Activated CD8-positive, alpha-beta T cell treated with anti-CD3 and anti-CD28 coated beads for 36 hours (primary cell): Measurements from ENCODE around the gene SPACA9. TPM values are rescaled to one million over a fixed set of nuclear protein-coding genes. Genes with fewer than 3 reads are reported as not detected.

ENCODE experiments used
- ATAC-seq: fragments of 200-7000 bp; cut with Tn5 transposase; one replicate; pipeline ENCODE4 v1.10.0; 2021; ENCODE audit warnings: mild to moderate bottlenecking, moderate library complexity
- CTCF ChIA-PET: fragments of 350-600 bp; sonication (Branson Sonifier 250); formaldehyde crosslinking; loops from one replicate; lab custom pipeline; 2021; ENCODE audit warnings: antibody characterized with exemption; lab: Charles Lee
- POLR2A ChIA-PET: fragments of 350-600 bp; sonication (Branson Sonifier 250); formaldehyde crosslinking; loops from one replicate; lab custom pipeline; 2021; ENCODE audit warnings: antibody characterized with exemption; lab: Charles Lee
- DNase-seq: peaks from one replicate; pipeline ENCODE4 v3.0.0-alpha.2; 2020
- H3K27ac Mint-ChIP-seq: one replicate; pipeline ENCODE4 v1.8.0; 2021; ENCODE audit warnings: mild to moderate bottlenecking, mixed read lengths
- H3K27me3 Mint-ChIP-seq: one replicate; pipeline ENCODE4 v1.8.0; 2021; ENCODE audit warnings: mixed read lengths
- H3K36me3 Mint-ChIP-seq: one replicate; pipeline ENCODE4 v1.8.0; 2021; ENCODE audit warnings: low read depth, mixed read lengths
- H3K4me1 Mint-ChIP-seq: one replicate; pipeline ENCODE4 v1.8.0; 2021; ENCODE audit warnings: low read depth, mixed read lengths
- H3K4me3 Mint-ChIP-seq: one replicate; pipeline ENCODE4 v1.8.0; 2021; ENCODE audit warnings: mild to moderate bottlenecking, moderate library complexity, mixed read lengths
- H3K9me3 Mint-ChIP-seq: one replicate; pipeline ENCODE4 v1.8.0; 2021; ENCODE audit warnings: mixed read lengths
- intact Hi-C: fragments of 100-400 bp; cut with micrococcal nuclease; formaldehyde crosslinking; loops from one replicate; pipeline ENCODE4 v1.10.0; 2022
- total RNA-seq, 2 experiments: library from RNA; stranded (reverse); gene quantifications; one replicate each; pipeline ENCODE4 v1.2.3, GENCODE V29; 2021
- TF ChIP-seq, protein P1 (sequence below): fragments of 200-600 bp; IDR thresholded peaks from one replicate; pipeline ENCODE4 v1.8.0; 2022; ENCODE audit warnings: antibody characterized with exemption, mild to moderate bottlenecking

The SPACA9 gene
- total RNA-seq, 2 experiments from 2014 or later = 1.9 to 3.2 TPM

DNA sequence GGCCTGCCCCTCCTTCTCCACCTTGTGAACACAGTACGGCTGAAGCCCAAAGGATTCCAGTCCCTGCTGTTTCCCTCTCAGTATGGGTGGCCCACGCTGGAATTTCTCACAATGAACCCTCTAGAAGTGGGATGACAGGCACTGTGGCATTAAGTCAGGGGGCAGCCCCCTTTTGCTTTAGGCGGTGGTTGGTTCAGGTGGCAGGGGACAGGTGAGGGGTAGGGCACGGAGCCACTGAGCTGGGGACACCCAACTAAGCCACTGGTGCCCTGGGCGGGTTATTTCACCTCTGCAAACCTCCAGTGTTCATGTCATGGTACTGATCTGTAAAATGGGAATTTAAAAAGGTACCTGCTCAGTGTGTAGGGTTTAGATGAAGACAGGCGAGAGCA, 7.6 kb downstream of the SPACA9 start:
- no peak for DNase-seq
- Mint-ChIP-seq H3K36me3 (no peaks in the 10 kb centered on the region), H3K27me3 (no peaks in the 10 kb centered on the region), H3K4me1 (peaks cover 9% of the 10 kb centered on the region), H3K9me3 (no peaks in the 10 kb centered on the region), H3K27ac (no peak overlapping the region), H3K4me3 (no peak overlapping the region)
- CTCF ChIA-PET = interaction anchor here (1.1 kb wide), 1 partner anchor 16 kb away, joined by 5 read pairs; no protein-coding TSS in a partner anchor
- POLR2A ChIA-PET = interaction anchor here (1.2 kb wide), 1 partner anchor 8 kb away, joined by 3 read pairs; no protein-coding TSS in a partner anchor
- TF ChIP-seq, protein P1, sequence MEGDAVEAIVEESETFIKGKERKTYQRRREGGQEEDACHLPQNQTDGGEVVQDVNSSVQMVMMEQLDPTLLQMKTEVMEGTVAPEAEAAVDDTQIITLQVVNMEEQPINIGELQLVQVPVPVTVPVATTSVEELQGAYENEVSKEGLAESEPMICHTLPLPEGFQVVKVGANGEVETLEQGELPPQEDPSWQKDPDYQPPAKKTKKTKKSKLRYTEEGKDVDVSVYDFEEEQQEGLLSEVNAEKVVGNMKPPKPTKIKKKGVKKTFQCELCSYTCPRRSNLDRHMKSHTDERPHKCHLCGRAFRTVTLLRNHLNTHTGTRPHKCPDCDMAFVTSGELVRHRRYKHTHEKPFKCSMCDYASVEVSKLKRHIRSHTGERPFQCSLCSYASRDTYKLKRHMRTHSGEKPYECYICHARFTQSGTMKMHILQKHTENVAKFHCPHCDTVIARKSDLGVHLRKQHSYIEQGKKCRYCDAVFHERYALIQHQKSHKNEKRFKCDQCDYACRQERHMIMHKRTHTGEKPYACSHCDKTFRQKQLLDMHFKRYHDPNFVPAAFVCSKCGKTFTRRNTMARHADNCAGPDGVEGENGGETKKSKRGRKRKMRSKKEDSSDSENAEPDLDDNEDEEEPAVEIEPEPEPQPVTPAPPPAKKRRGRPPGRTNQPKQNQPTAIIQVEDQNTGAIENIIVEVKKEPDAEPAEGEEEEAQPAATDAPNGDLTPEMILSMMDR = no peak
- intact Hi-C loops = no loop called here
- no peak for ATAC-seq

DNA sequence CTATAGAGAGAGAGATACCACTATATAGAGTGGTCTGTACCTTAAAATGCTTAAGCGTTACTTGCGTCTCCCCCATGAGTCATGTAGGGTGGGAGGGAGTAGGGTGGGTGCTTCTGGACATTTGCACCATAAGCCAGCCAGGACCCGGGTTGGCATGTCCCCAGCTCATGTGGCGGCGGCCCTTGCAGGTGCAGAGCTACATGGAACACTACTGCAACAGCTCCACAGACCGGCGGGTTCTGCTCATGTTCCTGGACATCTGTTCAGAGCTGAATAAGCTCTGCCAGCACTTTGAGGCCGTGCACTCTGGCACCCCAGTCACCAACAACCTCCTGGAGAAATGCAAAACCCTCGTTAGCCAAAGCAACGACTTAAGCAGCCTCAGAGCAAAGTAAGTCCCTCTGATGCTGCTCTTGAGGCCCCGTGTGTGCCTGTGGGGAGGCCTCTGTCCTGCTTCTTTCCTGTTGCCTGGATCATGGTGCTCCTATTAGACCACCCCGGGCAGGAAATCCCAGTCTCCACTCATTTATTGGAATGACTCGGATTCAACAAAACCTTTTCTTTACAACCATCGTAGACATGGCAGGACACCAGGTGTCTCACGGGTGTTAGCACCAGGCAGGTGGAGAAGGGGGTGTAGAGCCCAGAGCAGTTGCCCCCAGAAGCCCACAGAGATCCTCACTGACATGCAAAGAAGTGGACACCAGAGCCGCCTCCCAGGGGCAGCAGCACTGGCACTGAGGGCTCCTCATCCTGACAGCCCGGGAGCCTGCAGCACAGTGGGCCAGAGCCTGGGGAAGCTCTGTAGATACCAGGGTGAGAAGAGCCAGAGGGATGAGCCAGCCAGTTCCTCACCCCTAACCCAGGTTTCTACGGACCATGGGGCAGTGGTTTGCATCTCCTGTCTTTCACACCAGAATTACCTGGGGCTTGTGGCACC, 8.8 kb downstream of the SPACA9 start:
- no peak for ATAC-seq
- no peak for DNase-seq
- no peaks in the 10 kb centered on the region for H3K36me3 Mint-ChIP-seq
- no peak overlapping the region for H3K27ac Mint-ChIP-seq
- no peaks in the 10 kb centered on the region for H3K9me3 Mint-ChIP-seq
- intact Hi-C loops = no loop called here
- no peak overlapping the region for H3K4me3 Mint-ChIP-seq
- ChIA-PET CTCF (no interaction called here), POLR2A (interaction anchor here (0.5 kb wide), 1 partner anchor 403 kb away, joined by 6 read pairs; no protein-coding TSS in a partner anchor)
- TF ChIP-seq, protein P1 = no peak
- H3K27me3 Mint-ChIP-seq = no peaks in the 10 kb centered on the region
- peaks cover 8% of the 10 kb centered on the region for H3K4me1 Mint-ChIP-seq

DNA sequence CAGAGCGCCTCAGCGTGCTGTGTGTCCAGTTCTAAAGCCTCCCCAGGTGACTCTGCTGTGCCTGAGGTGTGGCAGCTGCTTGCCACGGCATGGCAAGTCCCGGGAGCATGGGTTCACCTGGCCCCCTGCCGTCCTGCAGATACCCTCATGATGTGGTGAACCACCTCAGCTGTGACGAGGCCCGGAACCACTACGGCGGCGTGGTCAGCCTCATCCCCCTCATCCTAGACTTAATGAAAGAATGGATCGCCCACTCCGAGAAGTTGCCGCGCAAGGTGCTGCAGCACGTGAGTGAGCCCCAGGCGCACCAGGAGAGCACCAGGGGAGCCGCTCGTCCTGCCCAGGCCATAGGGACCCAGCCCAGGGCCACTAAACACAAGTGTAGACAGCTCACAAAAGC, 9.5 kb downstream of the SPACA9 start:
- Mint-ChIP-seq H3K9me3 (no peaks in the 10 kb centered on the region), H3K4me3 (no peak overlapping the region), H3K27me3 (no peaks in the 10 kb centered on the region), H3K4me1 (peaks cover 1% of the 10 kb centered on the region), H3K36me3 (no peaks in the 10 kb centered on the region), H3K27ac (no peak overlapping the region)
- TF ChIP-seq, protein P1 = no peak
- no peak for ATAC-seq
- ChIA-PET POLR2A (interaction anchor here (0.6 kb wide), 1 partner anchor 9 kb away, joined by 3 read pairs; no protein-coding TSS in a partner anchor), CTCF (no interaction called here)
- intact Hi-C loops = no loop called here
- DNase-seq = no peak

DNA sequence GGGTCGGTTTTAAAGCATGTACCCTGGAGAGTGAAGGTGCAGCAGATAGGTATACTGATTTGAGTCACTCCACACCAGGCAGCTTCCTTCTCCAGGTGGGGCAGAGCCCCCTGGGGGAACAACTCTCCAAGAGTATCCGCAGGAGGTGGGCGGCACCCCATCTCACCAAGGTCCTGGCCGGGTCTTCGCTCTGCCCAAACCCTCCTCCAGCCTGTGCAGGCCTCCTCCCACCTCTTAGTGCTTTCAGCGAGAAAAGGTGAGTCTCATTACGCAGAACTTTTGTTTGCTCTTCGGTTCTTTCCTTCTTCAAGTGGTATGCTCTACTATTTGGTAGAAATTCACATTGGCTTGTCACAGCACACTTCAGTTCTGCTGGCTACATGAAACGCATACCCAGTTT, 13.7 kb downstream of the SPACA9 start:
- no peaks in the 10 kb centered on the region for H3K27me3 Mint-ChIP-seq
- intact Hi-C loops = no loop called here
- TF ChIP-seq, protein P1 = no peak
- no peaks in the 10 kb centered on the region for H3K9me3 Mint-ChIP-seq
- CTCF ChIA-PET = interaction anchor here (1.2 to 1.4 kb wide), 3 partner anchors 8 to 9 kb away, joined by 3 to 10 read pairs (median 4); no protein-coding TSS in a partner anchor
- no peak for ATAC-seq
- DNase-seq = no peak
- no peak overlapping the region for H3K4me3 Mint-ChIP-seq
- H3K36me3 Mint-ChIP-seq = peaks cover 6% of the 10 kb centered on the region
- H3K4me1 Mint-ChIP-seq = no peaks in the 10 kb centered on the region
- POLR2A ChIA-PET = interaction anchor here (1.3 kb wide), 1 partner anchor 10 kb away, joined by 3 read pairs; no protein-coding TSS in a partner anchor
- no peak overlapping the region for H3K27ac Mint-ChIP-seq
